Inferior parietal cortex (tissue), 1 donor: ENCODE data around the gene IGF1R.

Experiments used
- DNase-seq: peaks from one replicate; pipeline ENCODE4 v3.0.0-alpha.2; 2016; ENCODE audit errors: extremely low spot score

Gene IGF1R

DNA sequence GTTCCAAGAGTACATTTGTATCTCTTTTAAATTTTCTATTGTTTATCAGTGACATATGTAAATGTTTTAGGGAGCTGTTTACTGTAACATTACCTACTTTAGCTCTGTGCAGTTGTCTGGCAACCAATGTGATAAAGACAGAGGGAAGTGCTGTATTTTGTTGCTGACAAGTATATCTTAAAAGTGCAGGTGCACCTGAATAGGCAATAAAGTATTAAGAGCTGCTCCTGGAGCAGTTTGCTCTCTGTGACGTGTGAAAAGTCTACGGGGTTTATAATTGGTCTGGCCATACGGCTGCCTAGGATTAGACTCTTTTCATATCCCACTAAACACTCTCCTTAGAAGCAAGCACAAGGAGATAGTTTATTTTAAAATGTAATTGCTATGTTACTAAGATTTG is 178.3 kb downstream of the IGF1R start:
- no peak for DNase-seq

DNA sequence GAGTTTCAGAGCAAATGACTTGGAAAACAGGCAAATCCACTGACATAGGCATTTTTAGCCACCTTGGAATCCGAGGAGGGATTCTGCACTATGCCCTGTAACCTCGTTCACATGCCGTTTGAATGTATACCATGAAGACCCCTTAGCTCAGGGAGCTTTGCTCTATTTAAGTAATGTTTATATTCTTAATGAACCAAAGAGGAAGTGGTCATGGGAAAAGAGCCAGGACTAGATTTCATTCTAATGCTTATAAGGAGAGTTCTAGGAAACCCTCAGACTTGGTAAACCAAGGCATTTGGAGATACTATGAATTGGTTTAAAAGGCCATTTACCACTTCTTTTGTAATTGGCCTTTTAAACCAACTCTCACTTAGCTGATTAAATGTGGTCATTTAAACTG is 178.9 kb downstream of the IGF1R start:
- no peak for DNase-seq

DNA sequence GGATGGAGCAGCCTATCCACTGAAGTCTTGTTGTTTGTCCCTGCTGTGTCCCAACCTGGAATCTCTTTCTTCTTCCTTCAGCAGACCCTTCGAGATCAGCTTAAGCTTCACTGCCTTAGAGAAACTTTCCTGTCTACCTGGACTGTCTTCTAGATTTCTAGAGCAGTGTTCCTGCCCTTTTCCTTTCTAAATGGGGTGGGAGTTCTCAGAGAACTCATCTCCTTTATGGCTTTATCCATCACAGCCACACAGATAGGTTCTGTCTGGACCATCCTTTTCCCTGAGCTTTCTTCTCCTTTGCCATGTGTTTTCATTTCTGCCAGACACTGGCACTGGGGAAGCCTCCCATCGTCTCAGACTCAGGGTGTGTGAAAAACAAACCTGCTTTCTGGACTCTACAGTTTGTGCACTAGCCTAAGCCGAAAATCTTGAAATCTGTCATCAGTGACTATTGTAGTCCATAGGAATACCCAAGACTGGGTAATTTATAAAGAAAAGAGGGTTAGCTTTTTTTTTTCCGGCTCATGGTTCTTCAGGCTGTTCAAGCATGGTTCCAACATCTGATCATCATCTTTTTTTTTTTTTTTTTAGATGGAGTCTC is 181.8 kb downstream of the IGF1R start:
- no peak for DNase-seq

DNA sequence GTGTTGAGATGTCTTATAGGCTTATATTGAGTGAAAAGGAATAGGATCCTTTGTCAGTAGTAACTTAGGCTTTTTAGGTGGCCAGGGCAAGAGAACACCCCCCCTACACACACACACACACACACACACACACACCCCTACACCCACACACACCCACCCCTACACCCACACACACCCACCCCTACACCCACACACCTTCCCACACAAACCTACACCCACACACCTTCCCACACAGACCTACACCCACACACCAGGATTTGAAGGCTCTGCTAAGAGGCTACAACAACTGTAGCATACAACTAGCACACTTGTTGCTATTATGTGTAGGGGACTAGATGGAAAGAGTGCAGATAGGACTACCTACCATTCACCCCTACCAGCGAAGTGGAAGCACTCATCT is 186.6 kb downstream of the IGF1R start:
- DNase-seq: no peak

DNA sequence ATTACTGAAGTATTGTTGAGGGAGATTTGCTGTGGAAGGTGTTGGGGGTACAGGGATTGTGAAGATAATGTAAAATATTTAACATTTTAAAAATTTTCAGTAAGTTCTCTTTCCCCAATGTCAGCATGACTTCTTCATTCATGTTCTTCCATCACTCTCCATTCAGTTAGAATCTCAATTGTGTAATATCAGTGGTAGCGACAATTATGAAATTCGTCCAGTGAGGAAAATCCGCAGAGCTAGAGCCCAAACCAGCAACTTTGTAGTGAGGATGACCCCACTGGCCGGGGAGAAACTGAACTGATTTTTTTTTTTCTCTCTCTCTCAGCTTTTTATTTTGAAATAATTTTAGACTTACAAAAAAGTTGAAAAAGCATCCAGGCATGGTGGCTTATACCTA is 187.5 kb downstream of the IGF1R start:
- no peak for DNase-seq

DNA sequence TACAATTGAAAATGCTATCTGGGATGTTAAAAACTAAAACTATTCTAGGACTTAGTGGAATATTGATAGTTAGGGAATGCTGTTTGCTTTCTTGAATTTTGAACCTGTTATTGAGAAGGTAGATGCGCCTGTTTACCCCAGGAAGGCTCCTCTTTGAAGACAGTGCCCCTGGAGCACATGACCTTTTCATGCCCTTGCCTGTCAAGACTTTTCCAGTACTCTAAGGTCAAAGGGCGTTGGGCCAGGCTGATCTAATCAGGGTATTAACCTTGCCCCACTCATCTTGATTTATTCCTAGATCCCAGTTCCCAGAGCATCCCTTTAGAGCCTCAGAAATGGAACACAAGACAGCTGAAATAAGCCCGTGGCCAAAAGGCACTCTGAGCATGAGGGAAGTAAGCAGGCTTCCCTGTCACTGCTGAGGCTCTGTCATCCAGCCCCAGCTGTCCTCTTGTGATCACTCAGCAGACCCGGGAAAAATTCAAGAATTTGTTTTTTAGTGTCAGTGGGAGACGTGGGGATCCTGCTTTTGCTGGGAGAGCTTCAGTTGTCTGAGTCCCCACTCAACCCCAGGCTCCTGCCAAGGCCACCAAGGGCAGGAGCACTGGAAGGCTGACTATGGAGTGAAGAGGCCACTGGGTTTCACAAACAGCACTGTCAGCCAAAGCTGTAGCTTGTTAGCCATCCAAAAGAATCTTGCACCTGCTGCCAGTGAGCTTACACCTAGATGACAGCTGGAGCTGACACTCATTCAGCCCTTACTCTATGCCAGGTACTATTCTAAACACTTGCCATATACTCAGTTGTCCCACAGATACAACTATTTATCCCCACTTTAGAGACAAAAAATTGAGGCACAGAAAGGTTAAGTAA is 190.3 kb downstream of the IGF1R start:
- DNase-seq: no peak

DNA sequence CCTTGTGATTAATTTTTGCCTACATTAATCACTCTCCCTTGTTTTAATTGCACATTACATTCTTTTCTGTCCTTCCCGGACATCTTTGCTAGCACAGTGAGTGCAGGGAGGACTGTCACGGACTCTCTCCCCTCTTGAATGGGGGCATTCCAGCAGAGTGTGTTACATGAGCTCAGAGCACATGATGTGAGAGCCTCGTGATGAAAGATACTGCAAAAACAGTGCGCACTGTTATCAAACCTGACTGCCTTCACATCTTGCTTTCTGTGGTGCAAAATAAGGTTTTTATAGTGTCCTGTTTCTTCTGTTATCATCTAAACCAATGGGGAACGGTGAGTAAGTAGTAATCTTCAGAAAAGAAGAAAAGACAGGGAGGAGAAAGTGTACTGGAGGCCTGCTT is 191.7 kb downstream of the IGF1R start:
- no peak for DNase-seq

DNA sequence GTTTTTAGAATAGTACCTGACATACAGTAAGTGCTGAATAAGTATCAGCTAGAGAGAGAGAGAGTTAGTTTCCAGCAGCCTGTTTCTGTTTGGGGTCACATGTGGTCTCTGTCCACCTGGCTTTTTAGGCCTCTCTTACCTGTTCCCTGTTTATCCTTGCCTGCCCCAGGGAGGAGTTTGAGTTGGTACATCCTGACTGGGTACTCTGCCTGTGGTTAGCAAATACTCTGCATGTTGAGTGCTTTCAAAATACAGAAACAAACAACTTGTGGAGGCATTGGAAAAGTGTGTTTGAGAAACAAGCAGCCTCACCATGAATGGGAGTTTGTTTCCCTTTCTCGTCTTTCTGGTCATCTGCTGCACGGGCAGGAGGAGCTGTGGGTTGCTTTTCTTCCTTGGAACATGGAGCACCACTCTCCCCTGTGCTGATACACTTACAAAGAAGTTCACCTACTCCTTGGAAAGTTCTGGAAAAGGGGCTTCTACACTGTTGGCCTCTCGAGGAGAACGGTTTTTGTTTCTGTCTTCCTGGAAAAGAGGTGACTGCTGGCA is 193.2 kb downstream of the IGF1R start:
- DNase-seq: no peak

DNA sequence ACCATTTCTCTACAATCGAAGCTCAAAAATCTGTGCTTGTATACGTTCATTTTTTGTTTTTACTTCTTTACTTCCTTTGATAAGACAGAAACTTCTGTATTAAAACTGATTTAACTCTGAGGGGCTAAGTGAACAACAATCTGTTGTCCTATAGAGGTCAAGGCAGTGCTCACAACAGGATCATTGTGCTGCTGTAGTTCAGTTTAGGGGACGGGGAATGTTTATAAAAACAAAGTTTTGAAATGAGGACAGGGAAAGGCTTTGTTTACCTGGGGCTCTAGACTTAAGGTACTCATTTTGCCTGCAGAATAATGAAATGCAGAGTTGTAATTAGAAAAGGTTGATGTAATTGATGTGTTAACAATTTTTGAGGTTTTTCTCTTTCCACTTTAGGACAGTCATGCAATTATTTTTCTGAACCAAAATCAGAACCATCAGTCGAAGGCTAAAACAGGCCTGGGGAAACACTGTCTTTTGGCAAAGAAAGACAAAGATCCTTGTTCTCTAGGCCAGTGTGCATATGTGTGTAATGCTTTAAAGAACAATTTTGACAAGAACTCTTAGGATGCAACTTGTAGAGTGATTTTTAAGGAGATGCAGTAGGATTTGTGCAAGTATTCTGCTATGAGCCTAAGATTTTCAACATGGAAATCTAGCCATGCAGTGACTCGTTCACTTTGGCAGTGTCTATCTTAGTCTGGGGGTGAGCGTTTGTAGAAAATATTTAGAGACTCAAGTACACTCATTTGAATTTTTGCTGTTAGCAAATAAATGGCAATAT is 194.0 kb downstream of the IGF1R start:
- DNase-seq: no peak

DNA sequence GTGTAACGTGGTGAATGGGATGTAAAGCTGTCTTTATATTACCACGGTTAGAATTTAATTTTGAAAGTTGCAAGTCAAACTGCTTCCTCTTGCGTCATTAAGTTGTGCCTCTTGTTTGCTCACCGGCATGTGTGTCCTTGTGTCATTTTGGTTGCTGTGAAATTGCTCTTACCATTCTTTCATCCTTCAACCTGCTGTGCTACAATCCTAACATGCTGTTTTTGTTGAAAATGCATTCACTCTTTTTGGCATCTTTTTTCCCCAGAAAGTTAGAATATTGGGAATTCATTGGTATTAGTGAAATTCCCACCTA is 194.6 kb downstream of the IGF1R start:
- DNase-seq: no peak

DNA sequence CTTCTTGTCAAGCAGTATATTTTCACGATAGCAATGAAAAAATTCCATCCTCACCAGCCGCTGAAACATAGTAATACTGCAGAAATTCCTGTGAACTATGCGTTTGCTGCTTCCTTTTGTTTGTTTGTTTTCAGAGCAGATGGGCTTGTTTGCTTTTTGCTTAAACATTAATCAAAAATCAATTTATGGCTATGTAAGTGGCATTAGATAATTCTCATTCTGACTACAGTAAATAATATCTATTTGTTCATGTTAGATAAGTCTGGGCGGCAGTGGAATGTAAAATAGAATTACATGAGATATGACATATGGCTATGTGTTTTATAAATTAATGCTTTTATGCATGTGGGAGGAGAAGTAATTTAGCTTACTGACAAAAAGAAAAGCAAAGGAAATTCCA is 195.5 kb downstream of the IGF1R start:
- DNase-seq: no peak

DNA sequence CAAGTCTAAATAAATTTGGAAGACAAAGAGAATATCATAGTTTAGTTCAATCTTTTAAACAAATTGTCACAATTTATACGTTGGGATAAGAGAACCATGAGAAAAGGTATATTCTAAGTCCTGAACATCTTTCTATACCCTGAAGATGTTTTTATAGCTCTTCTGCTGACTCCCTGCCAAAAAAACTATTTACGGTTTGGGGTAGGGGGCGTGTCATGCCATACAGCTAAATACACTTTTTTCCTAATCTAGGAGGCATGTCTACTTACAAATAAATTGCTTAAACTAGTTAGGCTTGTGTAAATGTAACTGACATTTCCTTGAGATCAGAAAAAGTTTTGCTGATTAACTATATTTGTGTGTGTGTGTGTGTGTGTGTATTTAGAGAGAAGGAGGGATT is 195.9 kb downstream of the IGF1R start:
- no peak for DNase-seq

DNA sequence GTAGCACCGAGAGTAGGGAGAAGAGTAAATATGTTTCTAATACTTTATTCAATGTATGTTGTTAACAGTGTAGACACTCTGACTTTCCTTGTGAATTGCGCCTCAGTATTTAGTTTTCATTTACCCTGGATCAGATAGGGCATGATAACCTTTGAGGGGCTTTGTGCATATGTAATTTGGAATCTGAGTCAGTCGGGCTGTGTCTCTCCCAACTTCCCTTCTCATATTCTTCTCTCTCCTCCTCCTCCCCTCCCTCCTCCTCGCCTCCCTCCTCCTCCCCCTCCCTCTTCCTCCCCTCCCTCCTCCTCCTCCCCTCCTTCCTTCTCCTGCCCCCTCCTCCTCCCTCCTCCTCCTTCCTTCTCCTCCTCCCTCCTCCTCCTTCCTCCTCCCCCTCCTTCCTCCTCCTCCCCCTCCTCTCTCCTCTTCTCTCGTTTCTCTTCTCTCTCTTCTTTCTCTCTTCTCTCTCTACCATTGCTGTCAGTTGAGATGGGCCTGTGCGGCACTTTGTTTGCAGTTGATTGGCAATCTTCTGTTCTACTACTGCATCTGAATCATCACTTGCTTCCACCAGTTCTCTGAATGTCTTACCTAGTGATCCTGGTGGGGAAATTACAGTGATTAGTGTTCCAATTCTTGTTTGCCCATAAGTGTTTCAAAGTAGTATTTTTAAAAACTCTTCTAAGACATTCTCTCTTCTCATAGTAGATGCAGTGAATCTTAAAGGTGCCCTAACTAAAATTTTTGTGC is 197.0 kb downstream of the IGF1R start:
- DNase-seq: no peak

DNA sequence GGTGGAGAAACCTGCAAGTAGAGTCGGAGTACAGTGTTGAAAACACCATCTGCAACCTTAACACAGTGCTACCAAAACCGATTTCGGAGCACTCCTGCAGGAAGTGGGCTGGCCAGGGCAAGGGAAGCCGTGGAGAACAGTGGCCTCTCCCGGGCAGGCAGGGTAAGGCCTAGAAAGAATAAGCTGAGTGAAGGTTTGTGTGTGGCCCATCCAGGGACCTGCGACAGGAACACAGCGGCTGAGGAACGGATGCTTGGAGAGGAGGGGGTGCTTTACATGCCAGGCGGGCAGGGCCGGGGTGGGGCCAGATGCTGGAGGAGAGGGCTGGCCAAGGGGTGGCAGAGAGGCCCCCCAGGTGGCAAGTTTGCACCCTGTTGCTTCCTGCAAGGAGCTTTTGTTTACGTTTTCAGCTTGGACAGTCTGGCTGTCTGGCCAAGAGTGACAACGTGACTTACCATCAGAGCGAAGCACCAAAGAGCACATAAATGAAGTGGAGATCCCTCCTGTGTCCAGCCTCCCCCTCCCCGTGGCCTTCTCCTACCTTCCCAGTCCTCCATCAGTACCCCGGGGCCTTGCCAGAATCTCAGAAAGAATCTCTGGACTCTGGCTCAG is 202.7 kb downstream of the IGF1R start:
- DNase-seq: peak; percentile 78

DNA sequence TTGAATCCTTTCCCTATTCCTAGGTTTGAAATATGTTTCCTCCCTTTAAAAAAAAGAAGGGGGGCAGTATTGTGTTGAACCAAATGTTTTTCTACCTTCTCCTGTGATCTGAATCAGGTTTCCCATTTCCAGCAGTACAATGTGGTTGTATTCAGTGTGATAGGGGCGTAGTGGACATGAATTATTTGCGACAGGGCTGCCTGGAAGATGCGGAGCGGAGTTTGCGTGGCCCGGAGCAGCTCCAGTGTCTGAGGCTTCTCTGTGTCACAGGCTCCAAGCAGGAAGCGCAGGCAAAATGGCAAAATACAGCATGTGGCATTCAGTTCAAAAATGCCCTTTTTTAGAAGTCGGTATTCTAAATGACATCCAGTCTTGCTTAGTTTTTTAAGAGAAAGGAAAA is 204.8 kb downstream of the IGF1R start:
- peak; percentile 93 for DNase-seq

DNA sequence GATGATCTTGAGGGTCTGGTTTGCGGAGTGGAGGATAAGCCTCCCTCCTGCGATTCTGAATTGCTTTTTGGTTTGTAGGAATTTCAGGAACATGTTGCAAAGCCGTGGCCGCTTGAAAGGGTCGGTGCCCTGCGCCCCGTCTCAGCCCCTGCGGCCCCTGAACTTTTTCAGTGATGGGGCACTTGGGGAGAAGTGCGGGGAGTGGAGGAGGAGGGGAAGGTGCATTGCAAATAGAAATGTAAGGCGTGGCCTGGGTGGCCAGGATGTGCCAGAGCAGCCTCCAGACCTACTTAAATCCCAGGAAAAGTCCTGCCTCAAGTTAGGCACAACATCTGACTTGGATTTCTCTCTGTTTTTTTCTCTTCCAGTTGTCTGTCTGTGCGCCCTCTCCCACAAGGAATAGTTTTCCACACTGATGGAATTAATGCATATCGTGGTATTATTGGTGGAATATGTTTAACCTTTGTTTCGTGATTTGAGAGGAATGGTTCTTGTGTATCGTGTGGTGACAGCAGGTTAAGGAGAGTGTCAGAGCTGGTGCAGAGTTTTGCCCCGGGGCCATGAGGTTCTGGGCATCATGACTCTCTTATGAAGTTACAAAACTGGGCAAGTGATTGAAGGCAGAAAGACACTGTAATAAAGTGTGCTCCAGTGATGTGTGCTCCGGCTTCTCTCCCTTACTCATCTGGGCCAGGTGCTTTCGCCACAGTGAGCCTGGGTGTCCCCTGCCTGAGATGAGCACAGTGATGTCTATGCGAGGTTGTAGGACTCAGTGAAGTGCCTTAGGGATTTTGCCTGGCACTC is 205.5 kb downstream of the IGF1R start:
- DNase-seq: no peak

DNA sequence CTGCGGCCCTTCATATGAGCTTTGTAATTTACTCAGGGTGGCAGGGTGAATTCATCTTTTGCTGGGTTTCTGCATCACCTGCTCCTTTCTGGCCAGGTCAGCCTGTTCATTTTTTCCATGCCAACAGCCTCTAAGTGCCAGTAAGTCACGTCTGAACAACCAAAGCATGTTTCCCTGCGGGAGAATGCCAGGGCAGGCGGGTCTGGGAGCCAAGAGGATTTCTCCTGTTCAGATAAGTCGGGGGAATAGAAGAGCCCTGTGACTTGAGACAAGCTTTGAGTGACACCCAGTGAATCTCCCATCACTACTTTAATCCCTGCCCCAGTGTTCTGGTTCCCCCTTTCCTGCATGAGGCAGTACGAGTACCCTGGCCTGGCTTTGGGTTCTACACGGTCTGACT is 206.2 kb downstream of the IGF1R start:
- no peak for DNase-seq

DNA sequence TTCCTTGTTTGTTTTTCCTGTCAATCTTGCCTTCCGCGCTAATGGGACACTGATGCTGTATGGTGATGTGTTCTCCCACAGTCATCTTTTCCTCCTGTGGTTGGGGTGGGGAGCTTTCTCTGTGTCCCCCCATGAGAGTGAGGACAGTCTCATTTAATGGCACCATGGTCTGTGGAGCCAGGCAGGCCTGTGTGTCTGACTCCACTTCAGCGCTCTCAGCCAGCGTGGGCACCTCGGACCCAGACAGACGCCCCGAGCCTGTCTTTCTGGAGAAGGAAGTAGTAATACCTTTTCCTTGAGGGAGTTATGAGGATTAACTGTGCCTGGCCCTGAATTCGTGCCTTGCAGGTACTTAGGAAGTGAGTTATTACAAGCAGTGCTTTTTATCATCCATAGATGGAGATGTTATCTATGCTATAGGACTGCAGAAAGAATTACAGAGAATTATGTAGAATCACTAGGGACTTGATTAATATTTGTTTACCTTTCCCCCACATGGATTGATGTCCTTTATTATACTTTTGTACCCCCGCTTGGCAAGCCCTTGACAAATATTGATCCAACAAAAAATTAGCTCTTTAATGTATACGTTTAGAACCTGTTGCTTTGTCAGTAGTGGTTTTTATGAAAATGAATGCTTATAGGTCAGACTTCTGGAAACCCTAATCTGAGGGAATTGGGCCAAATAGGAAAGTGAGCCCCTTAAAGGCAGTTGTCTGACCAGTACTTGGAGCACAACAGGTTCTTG is 206.9 kb downstream of the IGF1R start:
- no peak for DNase-seq

DNA sequence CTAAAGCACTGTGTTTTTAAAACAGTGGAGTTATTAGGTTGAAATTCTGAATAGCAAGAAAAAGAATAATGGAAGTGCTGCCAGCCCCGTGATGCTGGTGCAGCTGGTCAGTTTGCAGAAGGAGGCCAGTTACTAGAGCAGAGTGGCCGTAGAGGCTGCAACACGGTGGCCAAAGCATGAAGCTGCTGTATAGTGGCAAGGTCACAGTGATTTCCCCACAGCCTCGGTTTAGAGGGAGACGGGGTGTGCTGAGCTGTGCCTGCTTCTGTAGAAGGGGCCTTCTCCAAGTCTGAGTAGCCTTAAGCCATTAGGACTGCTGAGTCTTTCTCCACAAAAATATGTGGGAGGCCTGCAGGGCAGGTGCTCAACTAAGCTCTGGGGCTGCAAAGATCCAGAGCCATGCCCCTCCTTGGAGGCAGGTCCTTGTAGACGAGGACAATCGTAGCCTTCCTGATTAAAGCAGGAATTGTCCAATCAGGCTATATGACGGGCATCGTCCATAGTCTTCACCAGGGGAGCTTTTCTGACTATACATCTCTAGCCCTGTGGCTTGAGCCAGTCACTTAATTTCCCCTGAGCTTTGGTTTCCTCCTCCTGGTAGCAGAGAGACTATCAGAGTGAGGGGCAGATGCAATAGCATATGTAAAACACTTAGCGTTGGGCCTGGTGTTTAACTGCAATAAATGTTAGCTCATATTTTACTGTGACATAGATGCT is 207.6 kb downstream of the IGF1R start:
- no peak for DNase-seq
